Caco-2 (cell line): Measurements from ENCODE around the gene ARHGEF12. TPM values are rescaled to one million over a fixed set of nuclear protein-coding genes. Genes with fewer than 3 reads are reported as not detected.

ENCODE experiments used
- BruUV-seq: library from RNA; stranded (reverse); fragments of 400-500 nt; replicated peaks from 2 replicates; lab custom pipeline; 2021; lab: Mats Ljungman, UMichigan
- CTCF ChIA-PET: fragments of 300-600 bp; sonication (Branson Sonifier 250); formaldehyde crosslinking; loops from one replicate; lab custom pipeline; 2022; ENCODE audit warnings: antibody characterized with exemption; lab: Charles Lee
- POLR2A ChIA-PET: fragments of 300-600 bp; sonication (Branson Sonifier 250); formaldehyde crosslinking; loops from one replicate; lab custom pipeline; 2022; ENCODE audit warnings: antibody characterized with exemption; lab: Charles Lee
- DNase-seq, 2 experiments: peaks; one replicate each; pipeline versions ENCODE4 v3.0.0 to v3.0.0-alpha.2; 2020 to 2022
- H3K27me3 ChIP-seq: replicated peaks from 2 replicates; pipeline ENCODE4 v1.6.0; 2011; ENCODE audit warnings: low read length; ENCODE audit not compliant: control insufficient read depth, insufficient read depth
- H3K36me3 ChIP-seq: 2 replicates; pipeline ENCODE4 v1.5.1; 2011; ENCODE audit warnings: low read length; ENCODE audit not compliant: control insufficient read depth, insufficient read depth
- H3K4me1 ChIP-seq: fragments of 250-450 bp; sonication (Bioruptor Pico); 2 replicates; pipeline ENCODE4 v1.5.1; 2020; ENCODE audit warnings: mild to moderate bottlenecking
- H3K4me3 ChIP-seq: 2 replicates; pipeline ENCODE4 v1.5.1; 2011; ENCODE audit warnings: low read depth, mild to moderate bottlenecking, control low read depth, low read length
- H3K9me3 ChIP-seq: fragments of 250-450 bp; sonication (Bioruptor Pico); 2 replicates; pipeline ENCODE4 v1.5.1; 2020; ENCODE audit warnings: mild to moderate bottlenecking, moderate library complexity
- H3K27ac Mint-ChIP-seq: one replicate; pipeline ENCODE4 v1.8.0; 2022; ENCODE audit warnings: mixed read lengths; ENCODE audit not compliant: unreplicated experiment
- H3K27me3 Mint-ChIP-seq: one replicate; pipeline ENCODE4 v1.8.0; 2022; ENCODE audit warnings: mixed read lengths; ENCODE audit not compliant: insufficient read depth, unreplicated experiment
- H3K36me3 Mint-ChIP-seq: one replicate; pipeline ENCODE4 v1.8.0; 2022; ENCODE audit warnings: mild to moderate bottlenecking, mixed read lengths; ENCODE audit not compliant: insufficient read depth, unreplicated experiment
- H3K4me1 Mint-ChIP-seq: one replicate; pipeline ENCODE4 v1.8.0; 2022; ENCODE audit warnings: low read depth, mixed read lengths; ENCODE audit not compliant: unreplicated experiment
- H3K4me3 Mint-ChIP-seq: one replicate; pipeline ENCODE4 v1.8.0; 2022; ENCODE audit warnings: mild to moderate bottlenecking, moderate library complexity, mixed read lengths; ENCODE audit not compliant: unreplicated experiment
- H3K9me3 Mint-ChIP-seq: one replicate; pipeline ENCODE4 v1.8.0; 2022; ENCODE audit warnings: mixed read lengths; ENCODE audit not compliant: unreplicated experiment
- intact Hi-C: fragments of 100-400 bp; cut with micrococcal nuclease; formaldehyde crosslinking; loops from one replicate; pipeline ENCODE4 v1.10.0; 2022; ENCODE audit not compliant: unreplicated experiment
- total RNA-seq: library from RNA; stranded (reverse); gene quantifications from 2 replicates; pipeline ENCODE4 v1.2.3, GENCODE V29; 2022
- TF ChIP-seq, protein P1 (sequence below), 2 experiments: fragments of 200-600 bp in 1 of 2; IDR thresholded peaks; 1 replicate in 1 of 2; 2 replicates in 1 of 2; pipeline versions ENCODE4 v1.5.1 to v1.8.0; 2011 to 2022; ENCODE audit warnings: antibody characterized with exemption in 1 of 2, control low read depth in 1 of 2, inconsistent platforms in 1 of 2, low read depth in 1 of 2, low read length in 1 of 2, mild to moderate bottlenecking in 1 of 2, moderate library complexity in 1 of 2; ENCODE audit not compliant: insufficient read depth in 1 of 2, severe bottlenecking in 1 of 2, unreplicated experiment in 1 of 2

ARHGEF12 gene
- total RNA-seq, 1 experiment from 2014 or later, result 89.3 TPM

DNA sequence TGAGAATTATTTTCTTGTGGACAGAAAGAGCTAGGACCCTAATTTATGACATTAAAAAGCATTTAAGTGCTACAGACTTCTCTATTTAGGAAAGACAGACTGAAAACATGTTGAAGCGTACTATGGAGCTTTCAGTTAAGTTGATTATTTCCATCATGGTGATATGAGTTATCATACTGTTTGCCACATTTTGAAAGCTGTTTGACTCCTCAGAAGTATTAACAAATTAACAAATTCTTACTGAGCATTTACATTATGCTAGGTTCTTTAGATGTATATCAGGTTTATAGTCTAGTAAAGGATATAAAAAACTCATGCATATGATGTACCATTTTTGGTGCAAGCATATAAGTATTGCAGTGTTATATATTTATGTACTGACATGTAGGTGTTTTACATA is 50.1 kb downstream of the ARHGEF12 start:
- H3K36me3 Mint-ChIP-seq, result peaks cover 5% of the 10 kb centered on the region
- TF ChIP-seq, protein P1, sequence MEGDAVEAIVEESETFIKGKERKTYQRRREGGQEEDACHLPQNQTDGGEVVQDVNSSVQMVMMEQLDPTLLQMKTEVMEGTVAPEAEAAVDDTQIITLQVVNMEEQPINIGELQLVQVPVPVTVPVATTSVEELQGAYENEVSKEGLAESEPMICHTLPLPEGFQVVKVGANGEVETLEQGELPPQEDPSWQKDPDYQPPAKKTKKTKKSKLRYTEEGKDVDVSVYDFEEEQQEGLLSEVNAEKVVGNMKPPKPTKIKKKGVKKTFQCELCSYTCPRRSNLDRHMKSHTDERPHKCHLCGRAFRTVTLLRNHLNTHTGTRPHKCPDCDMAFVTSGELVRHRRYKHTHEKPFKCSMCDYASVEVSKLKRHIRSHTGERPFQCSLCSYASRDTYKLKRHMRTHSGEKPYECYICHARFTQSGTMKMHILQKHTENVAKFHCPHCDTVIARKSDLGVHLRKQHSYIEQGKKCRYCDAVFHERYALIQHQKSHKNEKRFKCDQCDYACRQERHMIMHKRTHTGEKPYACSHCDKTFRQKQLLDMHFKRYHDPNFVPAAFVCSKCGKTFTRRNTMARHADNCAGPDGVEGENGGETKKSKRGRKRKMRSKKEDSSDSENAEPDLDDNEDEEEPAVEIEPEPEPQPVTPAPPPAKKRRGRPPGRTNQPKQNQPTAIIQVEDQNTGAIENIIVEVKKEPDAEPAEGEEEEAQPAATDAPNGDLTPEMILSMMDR (IDR thresholded peaks at IDR 0.05; ENCODE audit: insufficient read depth in 1 of 2, low read depth in 1 of 2, low read length in 1 of 2, severe bottlenecking in 1 of 2, unreplicated experiment in 1 of 2), result no peak
- H3K9me3 Mint-ChIP-seq, result peaks cover 28% of the 10 kb centered on the region
- H3K4me1 Mint-ChIP-seq, result peaks cover 33% of the 10 kb centered on the region
- H3K27me3 Mint-ChIP-seq, result no peaks in the 10 kb centered on the region
- intact Hi-C loops, result no loop called here
- Histone ChIP-seq H3K9me3 (peaks cover 11% of the 10 kb centered on the region), H3K36me3 (no peaks in the 10 kb centered on the region), H3K4me1 (peaks cover 25% of the 10 kb centered on the region), H3K4me3 (no peak overlapping the region), H3K27me3 (no peaks in the 10 kb centered on the region)
- ChIA-PET POLR2A (no interaction called here), CTCF (interaction anchor here (1.0 kb wide), 1 partner anchor 51 kb away, joined by 4 read pairs; no protein-coding TSS in a partner anchor)
- BruUV-seq, result no TSS peak
- no peak for DNase-seq
- H3K27ac Mint-ChIP-seq, result no peak overlapping the region
- H3K4me3 Mint-ChIP-seq, result no peak overlapping the region

DNA sequence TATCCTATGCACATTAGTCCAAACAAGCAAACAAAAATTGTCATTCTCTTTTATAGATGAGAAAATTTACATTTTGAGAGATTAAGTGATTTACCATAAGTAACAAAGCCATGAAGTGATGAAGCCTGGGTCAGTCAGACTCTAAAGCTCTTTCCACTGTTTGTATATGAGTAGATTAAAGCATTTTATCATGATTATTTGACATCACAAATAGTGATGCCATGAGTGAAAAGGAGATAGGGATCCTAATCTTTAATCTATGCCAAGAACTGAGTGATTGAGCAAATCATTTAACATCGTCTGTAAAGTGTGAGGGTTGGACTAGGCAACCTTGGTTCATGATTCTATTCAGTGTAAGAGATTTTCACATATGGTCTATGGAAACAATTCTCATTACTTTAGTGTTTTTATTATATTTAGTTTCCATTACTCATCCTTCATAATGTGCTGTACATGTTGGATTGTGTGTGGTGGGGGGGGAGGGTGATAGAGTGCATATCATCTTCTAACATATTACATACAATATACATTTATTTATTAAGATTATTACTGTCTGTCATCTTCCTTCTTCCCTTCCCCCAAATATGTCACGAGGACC is 50.7 kb downstream of the ARHGEF12 start:
- intact Hi-C loops, result no loop called here
- POLR2A ChIA-PET, result no interaction called here

DNA sequence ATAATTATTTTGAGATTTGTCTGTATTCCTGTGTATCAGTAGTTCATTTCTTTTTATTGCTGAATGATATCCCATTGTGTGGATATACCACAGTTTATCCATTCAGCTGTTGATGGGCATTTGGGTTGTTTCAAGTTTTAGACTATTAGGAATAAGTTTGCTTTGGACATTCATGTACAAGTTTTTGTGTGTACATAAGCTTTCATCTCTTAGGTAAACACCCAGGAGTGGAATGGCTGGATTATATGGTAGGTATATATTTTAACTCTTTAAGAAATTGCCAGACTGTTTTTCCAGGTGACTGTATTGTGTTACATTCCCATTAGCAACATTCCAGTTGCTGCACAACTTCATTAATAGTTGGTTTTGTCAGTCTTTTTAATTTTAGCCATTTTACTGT is 52.0 kb downstream of the ARHGEF12 start:
- Mint-ChIP-seq H3K4me1 (peaks cover 44% of the 10 kb centered on the region), H3K27ac (no peak overlapping the region), H3K27me3 (no peaks in the 10 kb centered on the region), H3K9me3 (peaks cover 17% of the 10 kb centered on the region), H3K36me3 (no peaks in the 10 kb centered on the region), H3K4me3 (no peak overlapping the region)
- peaks cover 38% of the 10 kb centered on the region for H3K4me1 ChIP-seq
- no TSS peak for BruUV-seq
- POLR2A ChIA-PET, result no interaction called here
- H3K27me3 ChIP-seq, result no peaks in the 10 kb centered on the region
- CTCF ChIA-PET, result no interaction called here
- intact Hi-C loops, result no loop called here
- DNase-seq, result no peak
- TF ChIP-seq, protein P1 (IDR thresholded peaks at IDR 0.05; ENCODE audit: insufficient read depth in 1 of 2, low read depth in 1 of 2, low read length in 1 of 2, severe bottlenecking in 1 of 2, unreplicated experiment in 1 of 2), result no peak
- H3K9me3 ChIP-seq, result 0 out of 2 replicates have a peak, but pooled peaks cover 4% of the 10 kb centered on the region
- H3K36me3 ChIP-seq, result no peaks in the 10 kb centered on the region
- H3K4me3 ChIP-seq, result no peak overlapping the region

More for the DNA sequence above, 50.7 kb downstream of the ARHGEF12 start:
- Histone ChIP-seq H3K4me1 (peaks cover 30% of the 10 kb centered on the region), H3K27me3 (no peaks in the 10 kb centered on the region), H3K4me3 (no peak overlapping the region), H3K9me3 (peaks cover 11% of the 10 kb centered on the region), H3K36me3 (no peaks in the 10 kb centered on the region)
- no peak overlapping the region for H3K4me3 Mint-ChIP-seq
- H3K4me1 Mint-ChIP-seq, result peaks cover 33% of the 10 kb centered on the region
- H3K9me3 Mint-ChIP-seq, result peaks cover 25% of the 10 kb centered on the region
- CTCF ChIA-PET, result interaction anchor here (1.0 kb wide), 1 partner anchor 52 kb away, joined by 4 read pairs; no protein-coding TSS in a partner anchor
- TF ChIP-seq, protein P1 (IDR thresholded peaks at IDR 0.05; ENCODE audit: insufficient read depth in 1 of 2, low read depth in 1 of 2, low read length in 1 of 2, severe bottlenecking in 1 of 2, unreplicated experiment in 1 of 2), result no peak
- DNase-seq, result no peak
- H3K36me3 Mint-ChIP-seq, result peaks cover 5% of the 10 kb centered on the region
- no peaks in the 10 kb centered on the region for H3K27me3 Mint-ChIP-seq
- no TSS peak for BruUV-seq
- H3K27ac Mint-ChIP-seq, result no peak overlapping the region
